Retinal pigment epithelial cell (primary cell): ENCODE results near the gene ANKRD11.

ENCODE experiments used
- DNase-seq: peaks from one replicate; pipeline ENCODE4 v3.0.0-alpha.2; 2010; ENCODE audit warnings: low read depth
- H3K4me3 ChIP-seq: 2 replicates; pipeline ENCODE4 v1.5.1; 2011; ENCODE audit warnings: mild to moderate bottlenecking, low read length, control low read depth, moderate library complexity
- CTCF ChIP-seq: conservative IDR thresholded peaks from 2 replicates; pipeline ENCODE4 v1.5.1; 2011; ENCODE audit warnings: low read depth, low read length, control low read depth, inconsistent platforms

The ANKRD11 gene

GRCh38 chr16:89401641-89402445, 88.5 kb downstream of the ANKRD11 start:
- no peak for TF ChIP-seq CTCF
- H3K4me3 ChIP-seq = no peak overlapping the region
- DNase-seq = no peak

- no peak for DNase-seq
- no peak for TF ChIP-seq CTCF
- no peak overlapping the region for H3K4me3 ChIP-seq
Observed at GRCh38 chr16:89401205-89401604, 89.2 kb downstream of the ANKRD11 start.

GRCh38 chr16:89400740-89401139, 89.6 kb downstream of the ANKRD11 start:
- H3K4me3 ChIP-seq = no peak overlapping the region
- DNase-seq = no peak
- no peak for TF ChIP-seq CTCF

GRCh38 chr16:89398924-89399323, 91.4 kb downstream of the ANKRD11 start:
- no peak for TF ChIP-seq CTCF
- no peak for DNase-seq
- no peak overlapping the region for H3K4me3 ChIP-seq

- TF ChIP-seq CTCF = no peak
- no peak for DNase-seq
- H3K4me3 ChIP-seq = no peak overlapping the region
Observed at GRCh38 chr16:89397331-89397861, 93.0 kb downstream of the ANKRD11 start.

- TF ChIP-seq CTCF = no peak
- DNase-seq = no peak
Observed at GRCh38 chr16:89396156-89396555, 94.2 kb downstream of the ANKRD11 start.

More at GRCh38 chr16:89396156-89396555, 94.2 kb downstream of the ANKRD11 start:
- no peak overlapping the region for H3K4me3 ChIP-seq
